ENCODE data around the gene BSPRY.

GRCh38 chr9:113409481-113409880, 60.1 kb downstream of the BSPRY start:
- TF ChIP-seq GABPA (IDR thresholded peaks at IDR 0.05; ENCODE audit: low read depth) = no peak
- TF ChIP-seq, protein P1, sequence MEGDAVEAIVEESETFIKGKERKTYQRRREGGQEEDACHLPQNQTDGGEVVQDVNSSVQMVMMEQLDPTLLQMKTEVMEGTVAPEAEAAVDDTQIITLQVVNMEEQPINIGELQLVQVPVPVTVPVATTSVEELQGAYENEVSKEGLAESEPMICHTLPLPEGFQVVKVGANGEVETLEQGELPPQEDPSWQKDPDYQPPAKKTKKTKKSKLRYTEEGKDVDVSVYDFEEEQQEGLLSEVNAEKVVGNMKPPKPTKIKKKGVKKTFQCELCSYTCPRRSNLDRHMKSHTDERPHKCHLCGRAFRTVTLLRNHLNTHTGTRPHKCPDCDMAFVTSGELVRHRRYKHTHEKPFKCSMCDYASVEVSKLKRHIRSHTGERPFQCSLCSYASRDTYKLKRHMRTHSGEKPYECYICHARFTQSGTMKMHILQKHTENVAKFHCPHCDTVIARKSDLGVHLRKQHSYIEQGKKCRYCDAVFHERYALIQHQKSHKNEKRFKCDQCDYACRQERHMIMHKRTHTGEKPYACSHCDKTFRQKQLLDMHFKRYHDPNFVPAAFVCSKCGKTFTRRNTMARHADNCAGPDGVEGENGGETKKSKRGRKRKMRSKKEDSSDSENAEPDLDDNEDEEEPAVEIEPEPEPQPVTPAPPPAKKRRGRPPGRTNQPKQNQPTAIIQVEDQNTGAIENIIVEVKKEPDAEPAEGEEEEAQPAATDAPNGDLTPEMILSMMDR (IDR thresholded peaks at IDR 0.05; ENCODE audit: insufficient read depth, low read length) = no peak
- no peak for TF ChIP-seq POLR2AphosphoS5 (IDR thresholded peaks at IDR 0.05; ENCODE audit: low read depth)
- TF ChIP-seq, protein P2, sequence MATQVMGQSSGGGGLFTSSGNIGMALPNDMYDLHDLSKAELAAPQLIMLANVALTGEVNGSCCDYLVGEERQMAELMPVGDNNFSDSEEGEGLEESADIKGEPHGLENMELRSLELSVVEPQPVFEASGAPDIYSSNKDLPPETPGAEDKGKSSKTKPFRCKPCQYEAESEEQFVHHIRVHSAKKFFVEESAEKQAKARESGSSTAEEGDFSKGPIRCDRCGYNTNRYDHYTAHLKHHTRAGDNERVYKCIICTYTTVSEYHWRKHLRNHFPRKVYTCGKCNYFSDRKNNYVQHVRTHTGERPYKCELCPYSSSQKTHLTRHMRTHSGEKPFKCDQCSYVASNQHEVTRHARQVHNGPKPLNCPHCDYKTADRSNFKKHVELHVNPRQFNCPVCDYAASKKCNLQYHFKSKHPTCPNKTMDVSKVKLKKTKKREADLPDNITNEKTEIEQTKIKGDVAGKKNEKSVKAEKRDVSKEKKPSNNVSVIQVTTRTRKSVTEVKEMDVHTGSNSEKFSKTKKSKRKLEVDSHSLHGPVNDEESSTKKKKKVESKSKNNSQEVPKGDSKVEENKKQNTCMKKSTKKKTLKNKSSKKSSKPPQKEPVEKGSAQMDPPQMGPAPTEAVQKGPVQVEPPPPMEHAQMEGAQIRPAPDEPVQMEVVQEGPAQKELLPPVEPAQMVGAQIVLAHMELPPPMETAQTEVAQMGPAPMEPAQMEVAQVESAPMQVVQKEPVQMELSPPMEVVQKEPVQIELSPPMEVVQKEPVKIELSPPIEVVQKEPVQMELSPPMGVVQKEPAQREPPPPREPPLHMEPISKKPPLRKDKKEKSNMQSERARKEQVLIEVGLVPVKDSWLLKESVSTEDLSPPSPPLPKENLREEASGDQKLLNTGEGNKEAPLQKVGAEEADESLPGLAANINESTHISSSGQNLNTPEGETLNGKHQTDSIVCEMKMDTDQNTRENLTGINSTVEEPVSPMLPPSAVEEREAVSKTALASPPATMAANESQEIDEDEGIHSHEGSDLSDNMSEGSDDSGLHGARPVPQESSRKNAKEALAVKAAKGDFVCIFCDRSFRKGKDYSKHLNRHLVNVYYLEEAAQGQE (IDR thresholded peaks at IDR 0.05; ENCODE audit: insufficient replicate concordance, low read depth) = no peak
- no peak for TF ChIP-seq SPI1 (IDR thresholded peaks at IDR 0.05; ENCODE audit: borderline replicate concordance, low read depth)

Data from HL-60 (cell line).